Cerebellar nuclear complex (tissue), 1 donor: Measurements from ENCODE around the gene P2RX2.
"Not testable (repeated sequence)": the region's sequence is repeated elsewhere in the genome, so short reads cannot be mapped to it uniquely, and the experiment has no call there.

Experiments used
- DNase-seq, 2 experiments: peaks; one replicate each; lab custom pipeline; 2025; lab: John Stamatoyannopoulos, UW

The P2RX2 gene

GRCh38 chr12:132583736-132584135 is 34.8 kb upstream of the P2RX2 start:
- DNase-seq = no peak

GRCh38 chr12:132584429-132584828 is 34.1 kb upstream of the P2RX2 start:
- DNase-seq = no peak

- DNase-seq = no peak
These were observed 33.4 kb upstream of the P2RX2 start for GRCh38 chr12:132585177-132585576.

- DNase-seq = no peak
These were observed 31.6 kb upstream of the P2RX2 start for GRCh38 chr12:132586929-132587328.

- DNase-seq = no peak
These were observed 30.8 kb upstream of the P2RX2 start for GRCh38 chr12:132587781-132588180.

- DNase-seq = no peak
These were observed 30.3 kb upstream of the P2RX2 start for GRCh38 chr12:132588319-132588718.

- no peak for DNase-seq
These were observed 29.5 kb upstream of the P2RX2 start for GRCh38 chr12:132588821-132589669.

GRCh38 chr12:132591107-132591935 is 27.3 kb upstream of the P2RX2 start:
- no peak for DNase-seq

- no peak for DNase-seq
These were observed 26.1 kb upstream of the P2RX2 start for GRCh38 chr12:132592282-132592970.

GRCh38 chr12:132593071-132593470 is 25.5 kb upstream of the P2RX2 start:
- DNase-seq = no peak

- DNase-seq = no peak
These were observed 25.1 kb upstream of the P2RX2 start for GRCh38 chr12:132593521-132593920.

GRCh38 chr12:132593938-132594358 is 24.6 kb upstream of the P2RX2 start:
- peak; percentile 82 to 97 for DNase-seq

- DNase-seq = no peak
These were observed 23.4 kb upstream of the P2RX2 start for GRCh38 chr12:132595183-132595582.

- DNase-seq = no peak
These were observed 22.6 kb upstream of the P2RX2 start for GRCh38 chr12:132596016-132596415.

- DNase-seq = no peak
These were observed 21.0 kb upstream of the P2RX2 start for GRCh38 chr12:132597333-132598316.

GRCh38 chr12:132599502-132599901 is 19.1 kb upstream of the P2RX2 start:
- DNase-seq = not testable (repeated sequence)

GRCh38 chr12:132600048-132601032 is 18.2 kb upstream of the P2RX2 start:
- no peak for DNase-seq

GRCh38 chr12:132601171-132601883 is 17.2 kb upstream of the P2RX2 start:
- no peak for DNase-seq

GRCh38 chr12:132602572-132603239 is 15.9 kb upstream of the P2RX2 start:
- DNase-seq = no peak
